ENCODE measurements around the gene KCNJ6. TPM values are rescaled to one million over a fixed set of nuclear protein-coding genes. Genes with fewer than 3 reads are reported as not detected.

Gene KCNJ6
- total RNA-seq, 1 donor from 2014 or later, result 10.5 TPM

DNA sequence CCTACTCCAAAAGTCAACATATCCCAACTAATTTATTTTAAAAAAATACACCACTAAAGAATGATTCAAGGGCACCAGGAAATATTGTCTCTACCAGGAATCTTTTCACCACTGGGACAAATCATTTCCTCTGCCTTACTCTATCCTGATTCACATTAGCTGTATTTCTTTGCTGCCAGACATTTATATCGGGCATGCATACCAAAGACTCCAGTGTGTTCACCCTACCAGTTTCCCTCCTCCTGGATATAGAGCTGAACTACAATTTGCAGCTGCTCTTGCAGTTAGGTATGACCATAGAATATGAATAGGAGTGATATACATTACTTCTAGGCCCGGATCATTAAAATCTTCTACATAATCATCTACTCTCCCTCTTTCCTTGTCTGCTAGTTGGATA is 7.6 kb downstream of the KCNJ6 start:
- DNase-seq (ENCODE audit: extremely low spot score, unreplicated experiment), result no peak
- Mint-ChIP-seq H3K9me3 (ENCODE audit: unreplicated experiment) (no peaks in the 10 kb centered on the region), H3K36me3 (ENCODE audit: unreplicated experiment) (no peaks in the 10 kb centered on the region), H3K4me1 (ENCODE audit: unreplicated experiment) (peaks cover 20% of the 10 kb centered on the region), H3K4me3 (ENCODE audit: unreplicated experiment) (no peak overlapping the region), H3K27ac (ENCODE audit: unreplicated experiment) (no peak overlapping the region), H3K27me3 (ENCODE audit: unreplicated experiment) (no peaks in the 10 kb centered on the region)
- TF ChIP-seq, protein P1, sequence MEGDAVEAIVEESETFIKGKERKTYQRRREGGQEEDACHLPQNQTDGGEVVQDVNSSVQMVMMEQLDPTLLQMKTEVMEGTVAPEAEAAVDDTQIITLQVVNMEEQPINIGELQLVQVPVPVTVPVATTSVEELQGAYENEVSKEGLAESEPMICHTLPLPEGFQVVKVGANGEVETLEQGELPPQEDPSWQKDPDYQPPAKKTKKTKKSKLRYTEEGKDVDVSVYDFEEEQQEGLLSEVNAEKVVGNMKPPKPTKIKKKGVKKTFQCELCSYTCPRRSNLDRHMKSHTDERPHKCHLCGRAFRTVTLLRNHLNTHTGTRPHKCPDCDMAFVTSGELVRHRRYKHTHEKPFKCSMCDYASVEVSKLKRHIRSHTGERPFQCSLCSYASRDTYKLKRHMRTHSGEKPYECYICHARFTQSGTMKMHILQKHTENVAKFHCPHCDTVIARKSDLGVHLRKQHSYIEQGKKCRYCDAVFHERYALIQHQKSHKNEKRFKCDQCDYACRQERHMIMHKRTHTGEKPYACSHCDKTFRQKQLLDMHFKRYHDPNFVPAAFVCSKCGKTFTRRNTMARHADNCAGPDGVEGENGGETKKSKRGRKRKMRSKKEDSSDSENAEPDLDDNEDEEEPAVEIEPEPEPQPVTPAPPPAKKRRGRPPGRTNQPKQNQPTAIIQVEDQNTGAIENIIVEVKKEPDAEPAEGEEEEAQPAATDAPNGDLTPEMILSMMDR (IDR thresholded peaks at IDR 0.05), result no peak

DNA sequence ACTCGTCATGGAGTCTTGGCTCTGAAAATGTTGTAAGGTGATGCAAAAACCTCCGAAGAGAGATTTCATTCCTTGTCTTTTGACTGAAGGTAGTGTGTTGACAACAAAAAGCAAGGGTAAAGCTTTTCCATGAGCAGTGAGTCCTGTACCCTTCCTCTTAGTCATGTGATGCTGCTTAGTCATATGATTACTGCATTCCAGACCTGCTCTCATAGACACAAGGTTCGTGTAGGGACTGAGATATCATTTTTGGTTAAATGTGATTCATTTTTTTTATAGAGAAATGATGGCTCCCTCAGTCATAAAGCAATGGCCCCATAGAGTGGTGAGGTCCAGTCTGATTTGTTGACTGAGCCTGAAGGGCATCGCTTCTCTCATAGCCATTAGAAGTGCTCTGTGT is 9.2 kb downstream of the KCNJ6 start:
- TF ChIP-seq, protein P1 (IDR thresholded peaks at IDR 0.05), result no peak
- H3K4me3 Mint-ChIP-seq (ENCODE audit: unreplicated experiment), result no peak overlapping the region
- no peaks in the 10 kb centered on the region for H3K9me3 Mint-ChIP-seq (ENCODE audit: unreplicated experiment)
- DNase-seq (ENCODE audit: extremely low spot score, unreplicated experiment), result no peak
- no peaks in the 10 kb centered on the region for H3K27me3 Mint-ChIP-seq (ENCODE audit: unreplicated experiment)
- H3K4me1 Mint-ChIP-seq (ENCODE audit: unreplicated experiment), result peaks cover 12% of the 10 kb centered on the region
- no peaks in the 10 kb centered on the region for H3K36me3 Mint-ChIP-seq (ENCODE audit: unreplicated experiment)
- H3K27ac Mint-ChIP-seq (ENCODE audit: unreplicated experiment), result no peak overlapping the region

DNA sequence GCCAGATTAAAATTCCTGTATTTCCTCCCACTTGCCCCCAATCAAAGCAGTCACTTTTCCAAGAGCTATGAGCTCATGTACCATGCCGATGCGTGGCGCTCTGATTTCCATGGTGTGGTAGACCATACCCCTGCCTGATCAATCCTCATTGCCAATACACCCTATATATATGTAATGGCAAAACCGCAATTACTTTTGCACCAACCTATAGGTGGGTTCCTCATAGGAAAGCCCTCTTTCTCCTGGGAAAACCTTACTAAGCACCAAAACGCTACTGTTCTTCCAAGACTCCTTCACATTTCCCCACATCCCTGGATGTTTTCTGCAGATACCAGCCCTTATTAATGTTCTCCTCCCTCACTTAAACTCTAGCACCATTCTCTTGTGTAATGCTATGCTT is 11.0 kb downstream of the KCNJ6 start:
- Mint-ChIP-seq H3K4me1 (ENCODE audit: unreplicated experiment) (peaks cover 10% of the 10 kb centered on the region), H3K36me3 (ENCODE audit: unreplicated experiment) (peaks cover 2% of the 10 kb centered on the region), H3K27ac (ENCODE audit: unreplicated experiment) (no peak overlapping the region), H3K4me3 (ENCODE audit: unreplicated experiment) (no peak overlapping the region), H3K27me3 (ENCODE audit: unreplicated experiment) (no peaks in the 10 kb centered on the region), H3K9me3 (ENCODE audit: unreplicated experiment) (no peaks in the 10 kb centered on the region)
- TF ChIP-seq, protein P1 (IDR thresholded peaks at IDR 0.05), result no peak
- DNase-seq (ENCODE audit: extremely low spot score, unreplicated experiment), result no peak

DNA sequence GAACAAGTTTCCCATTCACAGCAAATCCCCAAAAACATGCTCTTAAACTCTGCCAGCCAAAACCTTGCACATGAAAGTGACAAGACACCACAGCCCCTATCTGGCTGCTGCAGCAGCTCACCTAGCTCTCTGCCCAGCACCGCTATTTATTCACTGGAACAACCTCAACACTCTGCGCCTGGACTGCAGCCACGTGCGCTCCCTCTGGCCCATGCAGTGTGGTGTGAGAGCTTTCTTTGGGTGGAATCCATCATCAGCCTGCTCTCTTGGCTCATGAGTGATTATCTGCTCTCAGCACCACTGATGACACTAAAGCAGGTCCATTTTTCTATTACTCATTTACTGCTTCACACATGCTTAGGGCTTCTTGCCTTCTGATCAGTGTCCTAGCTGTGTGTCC is 11.4 kb downstream of the KCNJ6 start:
- Mint-ChIP-seq H3K9me3 (ENCODE audit: unreplicated experiment) (no peaks in the 10 kb centered on the region), H3K27me3 (ENCODE audit: unreplicated experiment) (no peaks in the 10 kb centered on the region), H3K36me3 (ENCODE audit: unreplicated experiment) (peaks cover 2% of the 10 kb centered on the region), H3K27ac (ENCODE audit: unreplicated experiment) (no peak overlapping the region), H3K4me3 (ENCODE audit: unreplicated experiment) (no peak overlapping the region), H3K4me1 (ENCODE audit: unreplicated experiment) (peaks cover 11% of the 10 kb centered on the region)
- TF ChIP-seq, protein P1 (IDR thresholded peaks at IDR 0.05), result no peak
- DNase-seq (ENCODE audit: extremely low spot score, unreplicated experiment), result no peak

DNA sequence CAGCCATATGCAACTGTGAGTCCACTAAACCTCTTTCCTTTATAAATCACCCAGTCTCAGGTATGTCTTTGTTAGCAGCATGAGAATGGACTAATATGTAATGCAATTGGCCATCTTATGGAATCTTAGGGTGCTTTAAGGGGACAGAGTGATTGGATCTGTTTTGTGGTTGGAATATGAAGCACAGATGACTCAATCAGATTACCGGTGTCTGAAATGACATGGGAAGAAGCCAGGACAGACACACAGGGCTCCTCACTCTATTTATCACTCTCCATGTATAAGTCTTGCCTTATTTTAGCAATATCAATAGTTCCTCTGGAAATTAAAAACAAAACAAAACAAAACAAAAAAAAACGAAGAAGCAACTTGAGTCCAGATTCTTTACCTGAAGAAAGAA is 12.9 kb downstream of the KCNJ6 start:
- DNase-seq (ENCODE audit: extremely low spot score, unreplicated experiment), result no peak
- Mint-ChIP-seq H3K4me1 (ENCODE audit: unreplicated experiment) (peaks cover 24% of the 10 kb centered on the region), H3K9me3 (ENCODE audit: unreplicated experiment) (no peaks in the 10 kb centered on the region), H3K36me3 (ENCODE audit: unreplicated experiment) (peaks cover 2% of the 10 kb centered on the region), H3K4me3 (ENCODE audit: unreplicated experiment) (no peak overlapping the region), H3K27me3 (ENCODE audit: unreplicated experiment) (no peaks in the 10 kb centered on the region), H3K27ac (ENCODE audit: unreplicated experiment) (no peak overlapping the region)
- TF ChIP-seq, protein P1 (IDR thresholded peaks at IDR 0.05), result no peak

Measured in osteocyte (in vitro differentiated cells).